Adrenal gland (tissue), 5 donors: ENCODE results near the gene RLN3.

Experiments used
- POLR2A ChIP-seq, 2 donors: fragments of 450-650 bp; IDR thresholded peaks; one replicate each; pipeline ENCODE4 v1.6.1; 2017; ENCODE audit warnings: antibody characterized with exemption in 2 of 2, mild to moderate bottlenecking in 2 of 2, moderate library complexity in 1 of 2
- TF ChIP-seq, protein P1 (sequence below), 6 experiments: fragments of 450-650 bp in 4 of 6; fragments of 200-600 bp in 2 of 6; sonication (generic) in 1 of 6; IDR thresholded peaks; 1 replicate in 5 of 6; 2 replicates in 1 of 6; pipeline versions ENCODE4 v1.5.1 to v1.8.0; 2016 to 2021; ENCODE audit warnings: antibody characterized with exemption in 6 of 6, mild to moderate bottlenecking in 2 of 6, moderate library complexity in 1 of 6
- donor health status: DM: no; HTN: no; CAD: no.

DNA sequence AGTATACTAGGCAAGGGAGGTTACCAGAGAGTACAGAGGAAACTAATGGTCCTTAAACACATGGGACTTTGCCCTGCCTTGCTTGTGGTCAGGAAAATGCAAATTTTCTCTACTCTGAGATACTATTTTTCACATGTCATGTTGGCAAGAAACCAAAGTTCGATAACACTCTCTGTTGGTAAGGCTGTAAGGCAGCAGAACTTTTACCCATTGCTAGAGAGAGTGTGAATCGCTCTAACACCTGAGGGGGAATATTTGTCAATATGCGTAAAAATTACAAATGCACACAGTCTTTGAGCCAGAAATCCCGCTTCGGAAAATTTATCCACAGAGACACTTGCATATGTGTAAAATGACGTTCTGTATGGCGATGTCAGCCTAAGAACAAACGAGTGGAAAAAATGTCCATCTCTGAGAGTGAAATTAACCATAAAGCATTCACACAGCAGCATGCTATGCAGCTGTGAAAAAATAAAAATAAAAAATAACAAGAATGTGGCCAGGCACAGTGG lies 12.4 kb upstream of the RLN3 start:
- TF ChIP-seq POLR2A (IDR thresholded peaks at IDR 0.05): no peak
- TF ChIP-seq, protein P1, sequence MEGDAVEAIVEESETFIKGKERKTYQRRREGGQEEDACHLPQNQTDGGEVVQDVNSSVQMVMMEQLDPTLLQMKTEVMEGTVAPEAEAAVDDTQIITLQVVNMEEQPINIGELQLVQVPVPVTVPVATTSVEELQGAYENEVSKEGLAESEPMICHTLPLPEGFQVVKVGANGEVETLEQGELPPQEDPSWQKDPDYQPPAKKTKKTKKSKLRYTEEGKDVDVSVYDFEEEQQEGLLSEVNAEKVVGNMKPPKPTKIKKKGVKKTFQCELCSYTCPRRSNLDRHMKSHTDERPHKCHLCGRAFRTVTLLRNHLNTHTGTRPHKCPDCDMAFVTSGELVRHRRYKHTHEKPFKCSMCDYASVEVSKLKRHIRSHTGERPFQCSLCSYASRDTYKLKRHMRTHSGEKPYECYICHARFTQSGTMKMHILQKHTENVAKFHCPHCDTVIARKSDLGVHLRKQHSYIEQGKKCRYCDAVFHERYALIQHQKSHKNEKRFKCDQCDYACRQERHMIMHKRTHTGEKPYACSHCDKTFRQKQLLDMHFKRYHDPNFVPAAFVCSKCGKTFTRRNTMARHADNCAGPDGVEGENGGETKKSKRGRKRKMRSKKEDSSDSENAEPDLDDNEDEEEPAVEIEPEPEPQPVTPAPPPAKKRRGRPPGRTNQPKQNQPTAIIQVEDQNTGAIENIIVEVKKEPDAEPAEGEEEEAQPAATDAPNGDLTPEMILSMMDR (IDR thresholded peaks at IDR 0.05): no peak
